ENCODE results near the gene CHID1.
A peak's percentile ranks its signal among the peaks of the same experiment; 100 is the strongest.

Gene CHID1

DNA sequence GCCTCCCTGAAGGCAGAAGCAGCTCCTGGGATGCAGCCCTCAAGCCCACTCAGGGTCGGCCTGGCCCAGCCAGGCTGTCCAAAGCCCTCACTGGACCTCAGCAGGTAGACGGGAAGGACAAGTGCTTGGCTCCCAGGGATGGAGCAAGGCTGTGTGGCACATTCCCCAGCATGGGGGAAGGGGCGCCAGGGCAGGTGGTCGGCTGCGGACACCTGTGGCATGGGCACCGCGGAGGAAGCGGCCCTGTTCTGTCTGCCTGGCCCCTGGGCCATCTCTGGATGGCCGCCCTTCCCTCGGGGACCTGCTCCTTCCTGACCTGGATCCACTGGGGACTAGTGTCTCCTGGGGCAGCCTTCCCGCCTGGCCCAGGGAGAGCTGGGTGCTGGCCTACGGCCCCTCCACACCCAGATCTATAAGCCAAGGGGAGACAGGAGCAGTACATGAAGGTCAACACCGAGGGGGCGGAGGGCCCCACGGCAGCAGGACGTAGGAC is 26.0 kb downstream of the CHID1 start:
- TF ChIP-seq, protein P1, sequence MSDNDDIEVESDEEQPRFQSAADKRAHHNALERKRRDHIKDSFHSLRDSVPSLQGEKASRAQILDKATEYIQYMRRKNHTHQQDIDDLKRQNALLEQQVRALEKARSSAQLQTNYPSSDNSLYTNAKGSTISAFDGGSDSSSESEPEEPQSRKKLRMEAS (IDR thresholded peaks at IDR 0.05), result no peak
- TF ChIP-seq RAD21 (IDR thresholded peaks at IDR 0.05; ENCODE audit: low read depth) (no peak), CEBPB (IDR thresholded peaks at IDR 0.05) (no peak), ZBTB7A (IDR thresholded peaks at IDR 0.05; ENCODE audit: low read depth) (no peak), YY1 (IDR thresholded peaks at IDR 0.05; ENCODE audit: low read depth) (no peak), EGR1 (IDR thresholded peaks at IDR 0.05) (no peak), EP300 (IDR thresholded peaks at IDR 0.05; ENCODE audit: borderline replicate concordance) (no peak), FOXM1 (IDR thresholded peaks at IDR 0.05; ENCODE audit: borderline replicate concordance, low read depth) (no peak), TEAD4 (IDR thresholded peaks at IDR 0.05) (no peak), CREB1 (IDR thresholded peaks at IDR 0.05; ENCODE audit: low read depth) (no peak), TAF1 (IDR thresholded peaks at IDR 0.05; ENCODE audit: low read depth) (no peak), NFIC (IDR thresholded peaks at IDR 0.05) (no peak), TCF12 (IDR thresholded peaks at IDR 0.05; ENCODE audit: low read depth) (no peak)
- TF ChIP-seq, protein P2, sequence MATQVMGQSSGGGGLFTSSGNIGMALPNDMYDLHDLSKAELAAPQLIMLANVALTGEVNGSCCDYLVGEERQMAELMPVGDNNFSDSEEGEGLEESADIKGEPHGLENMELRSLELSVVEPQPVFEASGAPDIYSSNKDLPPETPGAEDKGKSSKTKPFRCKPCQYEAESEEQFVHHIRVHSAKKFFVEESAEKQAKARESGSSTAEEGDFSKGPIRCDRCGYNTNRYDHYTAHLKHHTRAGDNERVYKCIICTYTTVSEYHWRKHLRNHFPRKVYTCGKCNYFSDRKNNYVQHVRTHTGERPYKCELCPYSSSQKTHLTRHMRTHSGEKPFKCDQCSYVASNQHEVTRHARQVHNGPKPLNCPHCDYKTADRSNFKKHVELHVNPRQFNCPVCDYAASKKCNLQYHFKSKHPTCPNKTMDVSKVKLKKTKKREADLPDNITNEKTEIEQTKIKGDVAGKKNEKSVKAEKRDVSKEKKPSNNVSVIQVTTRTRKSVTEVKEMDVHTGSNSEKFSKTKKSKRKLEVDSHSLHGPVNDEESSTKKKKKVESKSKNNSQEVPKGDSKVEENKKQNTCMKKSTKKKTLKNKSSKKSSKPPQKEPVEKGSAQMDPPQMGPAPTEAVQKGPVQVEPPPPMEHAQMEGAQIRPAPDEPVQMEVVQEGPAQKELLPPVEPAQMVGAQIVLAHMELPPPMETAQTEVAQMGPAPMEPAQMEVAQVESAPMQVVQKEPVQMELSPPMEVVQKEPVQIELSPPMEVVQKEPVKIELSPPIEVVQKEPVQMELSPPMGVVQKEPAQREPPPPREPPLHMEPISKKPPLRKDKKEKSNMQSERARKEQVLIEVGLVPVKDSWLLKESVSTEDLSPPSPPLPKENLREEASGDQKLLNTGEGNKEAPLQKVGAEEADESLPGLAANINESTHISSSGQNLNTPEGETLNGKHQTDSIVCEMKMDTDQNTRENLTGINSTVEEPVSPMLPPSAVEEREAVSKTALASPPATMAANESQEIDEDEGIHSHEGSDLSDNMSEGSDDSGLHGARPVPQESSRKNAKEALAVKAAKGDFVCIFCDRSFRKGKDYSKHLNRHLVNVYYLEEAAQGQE (IDR thresholded peaks at IDR 0.05; ENCODE audit: low read depth), result no peak
- TF ChIP-seq, protein P3, sequence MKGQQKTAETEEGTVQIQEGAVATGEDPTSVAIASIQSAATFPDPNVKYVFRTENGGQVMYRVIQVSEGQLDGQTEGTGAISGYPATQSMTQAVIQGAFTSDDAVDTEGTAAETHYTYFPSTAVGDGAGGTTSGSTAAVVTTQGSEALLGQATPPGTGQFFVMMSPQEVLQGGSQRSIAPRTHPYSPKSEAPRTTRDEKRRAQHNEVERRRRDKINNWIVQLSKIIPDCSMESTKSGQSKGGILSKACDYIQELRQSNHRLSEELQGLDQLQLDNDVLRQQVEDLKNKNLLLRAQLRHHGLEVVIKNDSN (IDR thresholded peaks at IDR 0.05), result no peak

DNA sequence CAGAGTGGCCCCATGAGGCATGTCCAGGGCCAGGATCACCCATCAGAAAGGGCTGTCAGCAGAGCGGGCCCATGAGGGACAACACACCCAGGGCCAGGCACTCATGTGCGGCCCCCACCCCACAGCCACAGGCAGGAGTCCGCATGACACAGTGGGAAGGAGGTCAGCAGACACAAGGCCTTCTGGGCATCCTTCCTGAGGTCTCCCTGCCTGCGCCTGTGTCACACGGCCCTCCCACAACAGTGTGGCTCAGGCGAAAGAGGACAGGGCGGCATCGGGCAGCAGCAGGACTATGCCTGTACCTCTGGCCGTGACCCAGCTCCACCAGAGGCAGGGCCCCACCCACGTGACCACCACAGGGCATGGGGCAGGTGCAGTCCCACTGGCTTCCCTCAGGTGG is 27.1 kb downstream of the CHID1 start:
- TF ChIP-seq NFIC (IDR thresholded peaks at IDR 0.05), result no peak
- TF ChIP-seq EGR1 (IDR thresholded peaks at IDR 0.05), result no peak
- TF ChIP-seq EP300 (IDR thresholded peaks at IDR 0.05; ENCODE audit: borderline replicate concordance), result no peak
- TF ChIP-seq FOXM1 (IDR thresholded peaks at IDR 0.05; ENCODE audit: borderline replicate concordance, low read depth), result no peak
- TF ChIP-seq ZBTB7A (IDR thresholded peaks at IDR 0.05; ENCODE audit: low read depth), result no peak
- TF ChIP-seq CREB1 (IDR thresholded peaks at IDR 0.05; ENCODE audit: low read depth), result no peak

DNA sequence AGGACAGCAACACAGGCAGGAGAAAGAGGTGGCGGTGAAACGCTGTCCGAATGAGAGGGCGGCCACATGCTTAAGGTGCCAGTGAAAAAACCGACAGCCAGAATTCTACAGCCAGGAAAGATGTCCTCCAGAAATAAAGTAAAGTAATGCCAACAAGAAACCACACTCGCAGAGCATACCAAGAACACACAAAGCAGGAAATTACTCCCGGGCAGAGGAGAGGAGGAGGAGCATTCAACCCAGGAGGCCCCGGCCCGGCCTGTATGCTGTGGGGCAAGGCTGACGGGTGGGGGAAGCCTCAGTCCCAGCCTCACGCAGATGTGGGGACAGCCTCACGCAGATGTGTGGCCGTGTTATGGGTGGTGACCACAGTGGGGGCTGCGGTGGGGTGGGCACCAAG is 28.0 kb downstream of the CHID1 start:
- TF ChIP-seq RAD21 (IDR thresholded peaks at IDR 0.05; ENCODE audit: low read depth), result no peak
- TF ChIP-seq TCF12 (IDR thresholded peaks at IDR 0.05; ENCODE audit: low read depth), result no peak
- TF ChIP-seq, protein P3 (IDR thresholded peaks at IDR 0.05), result no peak
- no peak for TF ChIP-seq FOXM1 (IDR thresholded peaks at IDR 0.05; ENCODE audit: borderline replicate concordance, low read depth)
- no peak for TF ChIP-seq CREB1 (IDR thresholded peaks at IDR 0.05; ENCODE audit: low read depth)
- TF ChIP-seq TAF1 (IDR thresholded peaks at IDR 0.05; ENCODE audit: low read depth), result no peak
- TF ChIP-seq, protein P2 (IDR thresholded peaks at IDR 0.05; ENCODE audit: low read depth), result no peak

DNA sequence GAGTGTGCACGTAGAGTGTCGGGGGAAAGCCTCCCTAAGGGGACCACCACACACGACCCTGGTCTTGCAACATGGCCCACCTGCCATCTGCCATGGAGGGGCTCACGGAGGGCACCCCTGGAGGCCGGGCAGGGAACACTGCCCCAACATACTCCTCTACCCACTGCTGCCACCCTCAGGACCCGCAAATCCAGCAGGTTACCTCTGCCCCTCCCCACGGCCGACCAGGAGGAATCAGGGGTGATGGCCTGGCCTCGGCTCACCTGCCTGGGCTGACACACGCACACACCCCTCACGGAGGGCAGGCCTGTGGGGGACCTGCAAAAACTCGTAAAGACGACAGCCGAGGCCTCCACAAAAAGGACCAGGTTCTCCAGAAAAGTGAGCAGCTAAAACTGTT is 30.2 kb downstream of the CHID1 start:
- TF ChIP-seq EGR1 (IDR thresholded peaks at IDR 0.05) (no peak), YY1 (IDR thresholded peaks at IDR 0.05; ENCODE audit: low read depth) (no peak), CREB1 (IDR thresholded peaks at IDR 0.05; ENCODE audit: low read depth) (no peak), TCF12 (IDR thresholded peaks at IDR 0.05; ENCODE audit: low read depth) (no peak)

DNA sequence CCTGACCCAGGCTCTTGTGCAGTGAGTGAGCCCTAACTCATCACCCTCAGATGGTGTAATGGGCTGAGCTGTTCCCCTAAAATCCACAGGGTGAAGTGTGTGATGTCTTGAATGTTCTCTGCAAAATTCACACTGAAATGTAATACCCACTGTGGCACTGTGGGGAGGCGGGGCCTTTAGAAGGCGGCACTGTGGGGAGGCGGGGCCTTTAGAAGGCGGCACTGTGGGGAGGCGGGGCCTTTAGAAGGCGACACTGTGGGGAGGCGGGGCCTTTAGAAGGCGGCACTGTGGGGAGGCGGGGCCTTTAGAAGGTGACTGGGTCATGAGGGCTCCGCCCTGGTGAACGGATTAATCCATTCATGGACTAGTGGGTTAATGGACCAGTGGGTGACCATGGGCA is 33.0 kb downstream of the CHID1 start:
- TF ChIP-seq, protein P3 (IDR thresholded peaks at IDR 0.05), result 0 out of 2 replicates have a peak, but pooled peaks have one; percentile 6
- no peak for TF ChIP-seq RAD21 (IDR thresholded peaks at IDR 0.05; ENCODE audit: low read depth)

DNA sequence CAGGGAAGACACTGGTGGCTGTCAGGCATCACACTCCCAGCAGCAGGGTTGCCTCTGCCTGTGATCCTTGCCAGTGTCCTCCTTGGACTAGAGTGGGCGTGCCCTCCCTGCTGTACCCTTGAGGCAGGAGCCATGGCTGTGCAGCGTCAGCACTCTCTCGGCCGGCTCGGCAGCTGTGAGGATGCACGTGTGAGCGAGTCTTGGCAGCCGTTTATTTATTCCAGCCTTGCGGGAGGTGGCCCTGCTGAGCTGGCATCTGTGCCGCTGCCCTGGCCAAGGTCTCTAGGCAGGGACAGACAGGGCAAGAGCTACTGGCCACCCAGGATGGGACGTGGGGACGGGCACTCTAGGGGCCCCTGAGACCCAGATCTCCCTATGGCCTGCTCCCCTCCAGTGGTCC is 34.1 kb downstream of the CHID1 start:
- TF ChIP-seq YY1 (IDR thresholded peaks at IDR 0.05; ENCODE audit: low read depth) (no peak), TEAD4 (IDR thresholded peaks at IDR 0.05) (no peak), EGR1 (IDR thresholded peaks at IDR 0.05) (no peak), ZBTB7A (IDR thresholded peaks at IDR 0.05; ENCODE audit: low read depth) (no peak), EP300 (IDR thresholded peaks at IDR 0.05; ENCODE audit: borderline replicate concordance) (no peak), RAD21 (IDR thresholded peaks at IDR 0.05; ENCODE audit: low read depth) (no peak), NFIC (IDR thresholded peaks at IDR 0.05) (no peak), CEBPB (IDR thresholded peaks at IDR 0.05) (no peak), CREB1 (IDR thresholded peaks at IDR 0.05; ENCODE audit: low read depth) (no peak), FOXM1 (IDR thresholded peaks at IDR 0.05; ENCODE audit: borderline replicate concordance, low read depth) (no peak), TAF1 (IDR thresholded peaks at IDR 0.05; ENCODE audit: low read depth) (no peak), TCF12 (IDR thresholded peaks at IDR 0.05; ENCODE audit: low read depth) (no peak)
- TF ChIP-seq, protein P3 (IDR thresholded peaks at IDR 0.05), result no peak
- TF ChIP-seq, protein P2 (IDR thresholded peaks at IDR 0.05; ENCODE audit: low read depth), result no peak
- TF ChIP-seq, protein P1 (IDR thresholded peaks at IDR 0.05), result no peak
